GM23248 (cell line): ENCODE results near the gene CDC42.

Experiments
- EZH2 ChIP-seq: fragments of 200-600 bp; sonication (generic); IDR thresholded peaks from 2 replicates; pipeline ENCODE4 v1.6.1; 2018; ENCODE audit warnings: antibody characterized with exemption, mild to moderate bottlenecking; ENCODE audit not compliant: insufficient read depth, poor library complexity, severe bottlenecking
- EZH2phosphoT487 ChIP-seq: fragments of 200-600 bp; sonication (generic); IDR thresholded peaks from 2 replicates; pipeline ENCODE4 v1.6.1; 2018; ENCODE audit warnings: antibody characterized with exemption, moderate library complexity, mild to moderate bottlenecking, low read depth; ENCODE audit not compliant: insufficient read depth

GRCh38 chr1:22114083-22115012, 61.8 kb downstream of the CDC42 start:
- TF ChIP-seq EZH2 (no peak), EZH2phosphoT487 (no peak)
